Heart left ventricle (tissue), 16 donors: ENCODE results near the gene OTOGL. TPM values are rescaled to one million over a fixed set of nuclear protein-coding genes. Genes with fewer than 3 reads are reported as not detected.
"Not testable (repeated sequence)": the region's sequence is repeated elsewhere in the genome, so short reads cannot be mapped to it uniquely, and the experiment has no call there.

Experiments used
- ATAC-seq, 4 donors: fragments of 200-7000 bp; cut with Tn5 transposase; one replicate each; pipeline ENCODE4 v1.9.1; 2020 to 2022; ENCODE audit warnings: moderate library complexity in 4 of 4, mild to moderate bottlenecking in 3 of 4, moderate number of reproducible peaks in 1 of 4
- DNase-seq, 5 donors: peaks; one replicate each; pipeline ENCODE4 v3.0.0-alpha.2; 2020
- H3K27ac ChIP-seq, 12 donors: fragments of 200-600 bp; sonication (generic) in 4 of 12; one replicate each; pipeline versions ENCODE4 v1.5.0 to v1.8.0; 2016 to 2022; ENCODE audit warnings: mild to moderate bottlenecking in 2 of 12
- H3K27me3 ChIP-seq, 9 donors: fragments of 200-600 bp; sonication (generic) in 2 of 9; one replicate each; pipeline versions ENCODE4 v1.5.1 to v1.8.0; 2016 to 2022; ENCODE audit warnings: mild to moderate bottlenecking in 3 of 9
- H3K36me3 ChIP-seq, 9 donors: fragments of 200-600 bp; sonication (generic) in 2 of 9; one replicate each; pipeline versions ENCODE4 v1.5.0 to v1.8.0; 2018 to 2022; ENCODE audit warnings: mild to moderate bottlenecking in 2 of 9
- H3K4me1 ChIP-seq, 12 donors: fragments of 200-600 bp; sonication (generic) in 4 of 12; one replicate each; pipeline versions ENCODE4 v1.5.0 to v1.8.0; 2016 to 2022; ENCODE audit warnings: mild to moderate bottlenecking in 3 of 12
- H3K4me3 ChIP-seq, 12 donors: fragments of 200-600 bp; sonication (generic) in 4 of 12; one replicate each; pipeline versions ENCODE4 v1.5.0 to v1.8.0; 2017 to 2022; ENCODE audit warnings: mild to moderate bottlenecking in 9 of 12, moderate library complexity in 4 of 12
- H3K9me3 ChIP-seq, 12 donors: fragments of 200-600 bp; sonication (generic) in 4 of 12; one replicate each; pipeline versions ENCODE4 v1.5.0 to v1.8.0; 2016 to 2022; ENCODE audit warnings: mild to moderate bottlenecking in 1 of 12
- CTCF ChIP-seq, 12 donors: fragments of 200-600 bp; sonication (generic) in 4 of 12; IDR thresholded peaks; one replicate each; pipeline versions ENCODE4 v1.5.0 to v1.8.0; 2018 to 2022; ENCODE audit warnings: antibody characterized with exemption in 12 of 12, mild to moderate bottlenecking in 5 of 12
- POLR2A ChIP-seq, 2 donors: fragments of 450-650 bp; IDR thresholded peaks; one replicate each; pipeline ENCODE4 v1.6.1; 2017; ENCODE audit warnings: antibody characterized with exemption in 2 of 2, mild to moderate bottlenecking in 2 of 2, moderate library complexity in 2 of 2
- WGBS, 4 donors: extraction: QIAGEN DNeasy Blood & Tissue Kit in 2 of 4; methylation state at CpG; one replicate each; pipeline versions ENCODE4 v1.1.5 to v1.1.7; 2013 to 2018; 5-methylcytosine and 5-hydroxymethylcytosine counted together
- intact Hi-C, 10 donors: fragments of 100-400 bp; cut with DNase I; formaldehyde crosslinking; loops; one replicate each; pipeline versions ENCODE4 v1.11.1 to v1.14.2; 2022
- polyA plus RNA-seq, 2 donors: library from polyadenylated mRNA; stranded (reverse); fragments of 200-250 nt; gene quantifications; one replicate each; pipeline ENCODE4 v1.2.3, GENCODE V29; 2013
- total RNA-seq, 9 donors: library from RNA; depleted of rRNA in 2 of 9; stranded (reverse); fragments of >200 nt in 2 of 9; fragmentation: NEBNext Ultra II Directional in 3 of 9; extraction: Animal tissue kit (Norgen Biotek cat#: 25700) in 3 of 9; gene quantifications; one replicate each; pipeline versions ENCODE4 v1.1.0 to v1.2.4, GENCODE V29; 2016 to 2023
- donor health status: ischemic (EF 13 %, LVEDD 7.1; RV severe dilation, severe dysfunction).
- donor health status: healthy with polysubstance abuse.
- donor health status: DM: no; HTN: yes; CAD: no.
- donor health status: DM: no; HTN: no; CAD: no.
- donor health status: ischemic (EF 25% LVEDD 6.9; RV normal size, moderate dysfunction).
- donor health status: ischemic (EF 25% LVEDD 5.7; RV mildly dilated, moderate dysfunction).
- donor health status: healthy.
- donor health status: DM: yes; HTN: yes; CAD: no.
- donor health status: ischemic (EF 35%, LVEDD 5.7; RV mildly dilated, moderate dysfunction).
- donor health status: nonischemic (EF 11% LVEDD 7.7; RV severe dilation, severe dysfunction).
- donor health status: DM: yes; HTN: yes; CAD: no.
- donor health status: PGD.
- donor health status: ischemic (EF 29% LVEDD 5.4; RV normal size, mild dysfunction).
- donor health status: nonischemic (EF 23%, LVEDD 6.1; RV moderate dilation, normal function).

Gene OTOGL
- total and polyA plus RNA-seq, 11 donors, result 0.05 to 1.3 (median 0.27) TPM

- no peak for TF ChIP-seq POLR2A (IDR thresholded peaks at IDR 0.05)
- no peak for TF ChIP-seq CTCF (IDR thresholded peaks at IDR 0.05)
- Histone ChIP-seq H3K27ac (no peak overlapping the region), H3K36me3 (no peaks in the 10 kb centered on the region), H3K4me3 (no peak overlapping the region), H3K9me3 (no peaks in the 10 kb centered on the region), H3K27me3 (no peaks in the 10 kb centered on the region), H3K4me1 (peaks cover 0 to 6% (median 0%) of the 10 kb centered on the region in 12 donors)
- DNase-seq (no peak), ATAC-seq (no peak)
- intact Hi-C loops, result no loop called here
Measured at GRCh38 chr12:80239867-80240266, 140.5 kb downstream of the OTOGL start.

- ATAC-seq (no peak), DNase-seq (no peak)
- WGBS, 4 donors, result 78 to 85% (median 81%) methylated on average over 5 of the region's 5 CpGs
- TF ChIP-seq POLR2A (IDR thresholded peaks at IDR 0.05) (no peak), CTCF (IDR thresholded peaks at IDR 0.05) (no peak)
- H3K36me3 ChIP-seq, result no peaks in the 10 kb centered on the region
- H3K27me3 ChIP-seq, result no peaks in the 10 kb centered on the region
- peaks cover 0 to 6% (median 0%) of the 10 kb centered on the region in 12 donors for H3K4me1 ChIP-seq
- H3K27ac ChIP-seq, result no peak overlapping the region
- no peak overlapping the region for H3K4me3 ChIP-seq
- no peaks in the 10 kb centered on the region for H3K9me3 ChIP-seq
- intact Hi-C loops, result no loop called here
Measured at GRCh38 chr12:80241576-80242273, 142.4 kb downstream of the OTOGL start.

GRCh38 chr12:80242321-80242720, 143.0 kb downstream of the OTOGL start:
- ATAC-seq, result no peak
- Histone ChIP-seq H3K27ac (no peak overlapping the region), H3K4me3 (no peak overlapping the region), H3K9me3 (no peaks in the 10 kb centered on the region), H3K36me3 (no peaks in the 10 kb centered on the region), H3K27me3 (no peaks in the 10 kb centered on the region), H3K4me1 (peaks cover 0 to 6% (median 0%) of the 10 kb centered on the region in 12 donors)
- 6 to 20% (median 12%) methylated on average over 1 of the region's 1 CpG for WGBS, 4 donors
- no peak for DNase-seq
- intact Hi-C loops, result no loop called here
- TF ChIP-seq CTCF (IDR thresholded peaks at IDR 0.05) (no peak), POLR2A (IDR thresholded peaks at IDR 0.05) (no peak)

- H3K27ac ChIP-seq, ATAC-seq, H3K4me3 ChIP-seq, H3K27me3 ChIP-seq, H3K4me1 ChIP-seq, H3K36me3 ChIP-seq, intact Hi-C loops, H3K9me3 ChIP-seq, DNase-seq: not testable (repeated sequence)
- WGBS, 4 donors, result 66 to 86% (median 80%) methylated on average over 18 to 20 of the region's 20 CpGs
Measured at GRCh38 chr12:80249581-80249980, 150.2 kb downstream of the OTOGL start.

GRCh38 chr12:80257920-80258319, 158.6 kb downstream of the OTOGL start:
- intact Hi-C loops, result no loop called here
- ATAC-seq (no peak), DNase-seq (no peak)
- Histone ChIP-seq H3K36me3 (no peaks in the 10 kb centered on the region), H3K4me1 (no peaks in the 10 kb centered on the region), H3K27me3 (no peaks in the 10 kb centered on the region), H3K27ac (no peak overlapping the region), H3K4me3 (no peak overlapping the region), H3K9me3 (no peaks in the 10 kb centered on the region)
- TF ChIP-seq CTCF (IDR thresholded peaks at IDR 0.05) (no peak), POLR2A (IDR thresholded peaks at IDR 0.05) (no peak)
- WGBS, 4 donors, result 87 to 90% (median 89%) methylated on average over 2 of the region's 2 CpGs
